HEK293 (cell line): ENCODE data around the gene PARL.

Experiments
- SETDB1 ChIP-seq: IDR thresholded peaks from one replicate; pipeline ENCODE4 v1.6.1; 2017; ENCODE audit warnings: mild to moderate bottlenecking, low read length, moderate library complexity, mixed read lengths; ENCODE audit not compliant: insufficient read length
- ZNF138 ChIP-seq: fragments of 450-650 bp; formaldehyde crosslinking; IDR thresholded peaks from 2 replicates; pipeline ENCODE4 v1.5.1; 2016; ENCODE audit warnings: missing biosample characterization, missing genetic modification characterization, borderline replicate concordance
- ZNF37A ChIP-seq: fragments of 450-650 bp; IDR thresholded peaks from 2 replicates; pipeline ENCODE4 v1.5.1; 2018; ENCODE audit warnings: missing biosample characterization, missing genetic modification characterization
- ZNF530 ChIP-seq: fragments of 450-650 bp; formaldehyde crosslinking; IDR thresholded peaks from 2 replicates; pipeline ENCODE4 v1.5.1; 2016; ENCODE audit warnings: low read depth, missing biosample characterization, missing genetic modification characterization

GRCh38 chr3:183870563-183870962 is 14.1 kb downstream of the PARL start:
- no peak for TF ChIP-seq ZNF530 (tag by site-specific recombination)
- TF ChIP-seq ZNF138 (tag by site-specific recombination) = no peak
- no peak for TF ChIP-seq ZNF37A (tag by site-specific recombination)
- no peak for TF ChIP-seq SETDB1
